ENCODE results near the gene LAMTOR2.

Gene LAMTOR2

DNA sequence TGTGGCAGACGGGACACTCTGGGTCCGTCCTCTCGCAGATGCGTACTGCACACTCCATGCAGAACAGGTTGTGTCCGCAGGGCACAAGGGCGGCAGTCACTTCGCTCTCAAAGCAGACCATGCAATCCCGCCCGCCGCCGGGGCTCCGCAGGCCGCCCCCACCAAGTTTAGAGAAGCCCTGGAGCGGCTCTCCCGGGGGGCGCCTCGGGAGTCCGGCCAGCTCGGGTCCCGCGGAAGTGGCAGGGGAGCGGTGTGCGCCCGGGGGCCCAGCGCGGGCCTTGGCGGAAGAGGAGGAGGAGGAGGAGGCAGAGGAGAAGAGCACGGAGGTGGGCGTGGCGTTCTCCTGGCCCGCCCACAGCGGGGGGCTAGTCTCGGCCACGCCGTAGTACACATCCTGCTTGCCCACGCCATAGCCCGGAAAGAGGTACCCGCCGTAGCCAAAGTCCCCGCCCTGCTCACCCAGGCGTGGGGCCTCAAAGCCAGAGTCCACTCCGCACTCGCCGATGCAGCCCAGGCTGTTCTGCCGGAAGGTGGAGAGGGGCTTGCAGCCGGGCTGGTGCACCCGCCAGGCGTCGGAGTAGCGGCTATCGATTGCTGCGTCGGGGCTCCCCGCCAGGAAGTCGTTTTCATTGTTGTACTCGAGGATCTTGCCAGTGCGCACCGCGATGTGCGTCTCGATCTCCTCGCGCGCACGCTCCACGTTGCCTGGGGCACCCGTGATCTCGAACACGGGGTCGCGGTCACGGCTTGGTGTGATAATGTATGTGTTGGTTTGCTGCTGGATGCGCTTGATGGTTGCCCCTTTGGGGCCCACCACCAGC lies 22.2 kb downstream of the LAMTOR2 start:
- no peak for DNase-seq

GRCh38 chr1:156077430-156077760 lies 22.8 kb downstream of the LAMTOR2 start:
- no peak for DNase-seq

GRCh38 chr1:156078728-156079127 lies 24.1 kb downstream of the LAMTOR2 start:
- DNase-seq: no peak

DNA sequence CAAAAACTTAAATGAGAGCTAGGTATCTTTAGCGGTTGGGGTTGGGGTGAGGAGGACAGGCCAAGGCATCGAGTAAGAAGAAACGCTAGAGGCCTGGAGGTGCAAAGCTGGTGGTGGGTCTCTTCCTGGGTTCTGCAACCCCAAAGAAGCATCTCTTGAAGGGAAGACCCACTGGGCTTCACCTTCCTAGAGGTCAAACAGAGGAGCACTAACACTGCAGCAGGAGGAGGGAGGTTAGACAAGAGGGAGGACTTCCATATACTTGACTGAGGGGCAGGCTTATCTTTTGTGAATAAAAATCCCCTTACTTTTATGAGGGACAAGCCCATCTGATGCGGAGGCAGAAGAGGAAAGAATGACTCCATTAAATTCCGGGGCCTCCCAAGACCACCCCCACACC lies 25.2 kb downstream of the LAMTOR2 start:
- DNase-seq: no peak

- no peak for DNase-seq
These were observed 25.8 kb downstream of the LAMTOR2 start for GRCh38 chr1:156080241-156080862.

GRCh38 chr1:156080863-156081179 lies 26.2 kb downstream of the LAMTOR2 start:
- no peak for DNase-seq

DNA sequence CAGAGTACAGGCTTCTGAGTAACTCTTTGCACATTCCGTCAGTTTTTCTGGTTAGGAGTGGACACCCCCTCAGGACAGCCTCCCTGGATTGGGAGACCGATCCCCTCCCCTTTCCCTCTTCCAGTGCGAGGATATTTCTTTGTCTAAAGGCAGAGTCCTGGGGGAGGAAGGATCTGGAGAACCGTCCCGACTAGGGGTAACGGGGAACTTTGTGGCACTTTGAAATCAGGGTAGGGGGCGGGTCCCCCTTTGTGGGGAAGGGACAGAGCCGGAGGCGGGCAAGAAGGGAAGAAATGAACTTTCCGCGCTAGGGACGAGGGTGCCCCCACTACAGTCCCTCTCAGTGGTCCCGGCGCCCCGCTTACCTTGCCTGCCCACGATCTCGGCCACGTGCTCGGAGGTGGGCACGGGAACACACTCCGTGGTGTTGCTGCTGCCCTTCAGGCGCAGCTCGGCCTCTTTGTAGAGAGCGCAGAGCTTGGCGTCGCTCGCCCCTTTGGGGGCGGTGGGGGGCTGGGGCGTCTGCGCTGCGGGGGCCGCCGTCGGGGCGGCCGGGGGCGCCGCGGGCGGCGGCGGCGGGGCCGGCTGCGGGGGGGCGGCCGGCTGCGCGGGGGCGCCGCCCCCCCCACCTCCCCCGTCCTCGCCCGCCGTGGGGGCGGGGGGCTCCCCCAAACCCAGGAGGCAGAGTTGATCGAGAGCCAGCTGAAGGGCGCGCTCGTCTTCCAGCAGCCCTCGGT lies 26.8 kb downstream of the LAMTOR2 start:
- no peak for DNase-seq

- DNase-seq: no peak
These were observed 27.3 kb downstream of the LAMTOR2 start for GRCh38 chr1:156081917-156082308.

GRCh38 chr1:156082309-156083091 lies 27.9 kb downstream of the LAMTOR2 start, which contains the start of gene MEX3A:
Gene MEX3A (minus strand): TSS chr1:156082465. CDS start chr1:156081998, 467 bp downstream.
- DNase-seq: peak in 1 of 2 donors; percentile 37

- no peak for DNase-seq
These were observed 29.5 kb downstream of the LAMTOR2 start for GRCh38 chr1:156083800-156084790.

DNA sequence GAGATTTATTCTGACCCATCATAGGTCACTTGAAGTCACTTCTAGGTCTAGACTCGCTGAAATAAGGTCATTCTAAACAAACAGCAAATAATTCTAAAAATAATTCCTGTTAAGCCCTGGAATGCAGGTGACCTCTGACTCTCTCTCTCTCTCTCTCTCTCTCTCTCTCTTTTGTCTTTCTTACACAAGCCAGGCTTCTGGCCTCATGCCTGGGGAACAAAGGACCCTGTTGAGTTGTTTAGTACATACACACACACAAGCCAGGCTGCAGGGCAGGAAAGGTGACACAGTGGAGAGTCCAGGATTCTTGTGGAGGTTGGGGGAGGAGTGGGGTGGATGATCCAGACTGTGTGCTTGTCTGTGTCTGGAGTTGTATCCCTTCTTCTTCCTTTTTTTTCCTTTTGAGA lies 31.7 kb downstream of the LAMTOR2 start:
- DNase-seq: no peak

- DNase-seq: no peak
These were observed 35.1 kb downstream of the LAMTOR2 start for GRCh38 chr1:156089704-156090103.

- DNase-seq: peak; percentile 26 to 51
These were observed 35.7 kb downstream of the LAMTOR2 start for GRCh38 chr1:156090138-156090839.

DNA sequence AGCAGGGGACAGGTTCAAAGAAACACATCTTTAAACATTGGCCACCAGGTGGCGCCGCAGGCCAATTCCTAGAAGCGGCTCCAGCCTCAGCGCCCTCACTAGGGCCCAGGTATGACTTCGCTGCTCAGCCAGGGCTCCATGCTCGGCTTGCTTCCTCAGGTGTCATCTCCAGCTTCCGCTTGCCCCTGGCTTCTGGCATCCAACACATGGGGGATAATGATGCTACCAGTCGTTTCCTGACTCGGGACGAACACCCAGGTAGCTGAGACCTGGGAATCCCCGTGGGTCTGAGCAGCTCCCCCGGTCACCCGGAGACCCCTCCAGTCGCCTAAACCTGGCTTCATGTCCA lies 36.2 kb downstream of the LAMTOR2 start:
- DNase-seq: peak in 1 of 2 donors; percentile 44

DNA sequence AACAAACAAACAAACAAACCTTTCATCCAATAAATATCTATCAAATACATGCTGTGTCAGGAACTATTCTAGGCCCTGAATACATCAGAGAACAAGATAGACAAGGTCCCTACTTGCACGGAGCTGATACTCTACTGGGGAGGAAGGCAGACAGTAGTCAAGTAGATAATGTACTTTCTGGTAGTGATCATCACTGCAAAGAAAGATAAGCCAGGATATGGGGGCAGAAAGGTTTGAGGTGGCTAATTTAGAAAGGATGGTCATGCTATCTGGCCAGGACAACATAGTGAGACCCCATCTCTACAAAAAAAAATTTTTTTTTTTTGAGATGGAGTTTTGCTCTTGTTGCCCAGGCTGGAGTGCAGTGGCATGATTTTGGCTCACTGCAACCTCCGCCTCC lies 37.0 kb downstream of the LAMTOR2 start:
- no peak for DNase-seq

GRCh38 chr1:156095906-156096508 lies 41.4 kb downstream of the LAMTOR2 start:
- no peak for DNase-seq

- peak; percentile 76 to 99 for DNase-seq
These were observed 42.2 kb downstream of the LAMTOR2 start for GRCh38 chr1:156096640-156097391.

DNA sequence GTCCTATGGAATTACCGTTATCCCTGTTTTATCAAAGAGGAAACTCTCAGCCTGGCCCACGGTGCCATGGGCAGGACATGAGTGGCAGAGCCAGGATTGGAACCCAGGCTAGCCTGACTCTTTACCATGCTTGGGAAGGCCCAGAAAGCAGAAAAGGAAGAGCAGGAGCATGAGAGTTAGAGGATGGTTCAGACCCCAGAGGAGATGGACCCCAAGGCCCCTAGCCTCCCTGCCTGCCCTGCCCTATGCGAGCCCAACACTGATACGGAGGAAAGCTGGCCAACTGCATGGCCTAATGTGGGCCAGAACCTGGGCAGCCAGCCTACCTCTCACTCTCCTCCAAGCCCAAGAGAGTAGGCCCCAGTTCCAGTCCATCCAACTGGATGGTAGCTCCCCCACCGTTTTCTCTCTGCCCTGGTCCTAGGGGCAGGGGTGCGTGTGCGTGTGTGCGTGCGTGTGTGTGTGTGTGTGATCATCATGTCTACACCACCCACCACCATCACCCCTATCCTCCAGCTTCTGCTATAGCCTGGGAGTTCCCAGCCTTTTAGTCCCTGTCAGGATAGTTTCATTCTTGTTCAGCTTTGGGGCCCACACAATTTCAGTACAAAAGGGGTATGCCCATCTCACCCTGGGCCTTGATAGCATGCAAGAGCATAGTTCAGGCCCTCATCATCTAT lies 43.1 kb downstream of the LAMTOR2 start:
- DNase-seq: no peak

DNA sequence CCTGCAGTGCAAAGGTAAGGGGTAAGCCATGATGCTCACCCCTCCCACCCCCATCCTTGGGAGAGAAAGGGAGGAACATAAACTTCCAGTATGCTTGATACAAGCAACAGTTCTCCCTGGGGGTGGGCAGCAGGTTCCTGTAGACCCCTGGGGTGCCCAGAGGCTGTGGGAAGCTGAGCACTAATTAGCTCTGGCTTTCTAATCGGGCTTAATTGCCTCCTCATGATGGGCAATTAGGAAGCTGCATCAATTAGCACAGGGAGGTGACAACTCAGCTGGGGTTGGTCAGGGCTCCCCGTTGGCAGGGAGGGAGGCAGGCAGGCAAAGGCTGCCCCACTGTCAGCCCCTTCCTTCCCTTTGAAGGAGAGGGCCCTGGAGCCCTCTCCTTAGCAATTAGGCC lies 44.2 kb downstream of the LAMTOR2 start:
- no peak for DNase-seq

- no peak for DNase-seq
These were observed 44.7 kb downstream of the LAMTOR2 start for GRCh38 chr1:156099282-156099681.

All from bone marrow (tissue), 2 donors.